HepG2 (cell line): ENCODE data around the gene GAL3ST3.

ENCODE experiments used
- CBX2 ChIP-seq, 2 experiments: fragments of 200-600 bp in 1 of 2; sonication (generic); formaldehyde crosslinking in 1 of 2; IDR thresholded peaks; 2 replicates each; pipeline versions ENCODE4 v1.7.0 to v1.8.1; 2018 to 2022; ENCODE audit warnings: low read depth in 2 of 2, low read length in 1 of 2, mild to moderate bottlenecking in 1 of 2, missing genetic modification reagents in 1 of 2
- EP300 ChIP-seq, 3 experiments: sonication (generic) in 1 of 3; formaldehyde crosslinking in 1 of 3; IDR thresholded peaks; 2 replicates each; pipeline versions ENCODE4 v1.5.1 to v1.6.1; 2011 to 2020; ENCODE audit warnings: low read depth in 2 of 3, low read length in 2 of 3, borderline replicate concordance in 1 of 3, improper control_type of control experiment in 1 of 3, mild to moderate bottlenecking in 1 of 3, missing genetic modification reagents in 1 of 3, moderate library complexity in 1 of 3
- EZH2 ChIP-seq: conservative IDR thresholded peaks from 2 replicates; pipeline ENCODE4 v1.6.1; 2012; ENCODE audit warnings: mild to moderate bottlenecking, low read depth, low read length, moderate library complexity
- FOXC1 ChIP-seq: sonication (generic); formaldehyde crosslinking; IDR thresholded peaks from 2 replicates; pipeline ENCODE4 v1.8.0; 2022; ENCODE audit warnings: mild to moderate bottlenecking, missing genetic modification reagents, borderline replicate concordance
- POLR2AphosphoS5 ChIP-seq: IDR thresholded peaks from 2 replicates; pipeline ENCODE4 v1.6.1; 2012; ENCODE audit warnings: low read depth, low read length
- TAF15 ChIP-seq: fragments of 200-400 bp; formaldehyde crosslinking; IDR thresholded peaks from one replicate; pipeline ENCODE4 v1.6.1; 2018; ENCODE audit warnings: mild to moderate bottlenecking, low read depth, low read length; ENCODE audit not compliant: poor library complexity, severe bottlenecking
- ZHX1 ChIP-seq: sonication (generic); formaldehyde crosslinking; IDR thresholded peaks from 2 replicates; pipeline ENCODE4 v1.8.1; 2022; ENCODE audit warnings: low read depth, mild to moderate bottlenecking, missing genetic modification reagents
- TF ChIP-seq, protein P1 (sequence below): sonication (generic); formaldehyde crosslinking; IDR thresholded peaks from 2 replicates; pipeline ENCODE4 v1.5.0; 2020; ENCODE audit warnings: mild to moderate bottlenecking, missing genetic modification reagents, moderate library complexity
- TF ChIP-seq, protein P2 (sequence below): sonication (generic); formaldehyde crosslinking; IDR thresholded peaks from 2 replicates; pipeline ENCODE4 v1.8.0; 2023; ENCODE audit warnings: mild to moderate bottlenecking, missing genetic modification reagents

- TF ChIP-seq FOXC1 (CRISPR knock-in tag) = no peak
- TF ChIP-seq, protein P1, sequence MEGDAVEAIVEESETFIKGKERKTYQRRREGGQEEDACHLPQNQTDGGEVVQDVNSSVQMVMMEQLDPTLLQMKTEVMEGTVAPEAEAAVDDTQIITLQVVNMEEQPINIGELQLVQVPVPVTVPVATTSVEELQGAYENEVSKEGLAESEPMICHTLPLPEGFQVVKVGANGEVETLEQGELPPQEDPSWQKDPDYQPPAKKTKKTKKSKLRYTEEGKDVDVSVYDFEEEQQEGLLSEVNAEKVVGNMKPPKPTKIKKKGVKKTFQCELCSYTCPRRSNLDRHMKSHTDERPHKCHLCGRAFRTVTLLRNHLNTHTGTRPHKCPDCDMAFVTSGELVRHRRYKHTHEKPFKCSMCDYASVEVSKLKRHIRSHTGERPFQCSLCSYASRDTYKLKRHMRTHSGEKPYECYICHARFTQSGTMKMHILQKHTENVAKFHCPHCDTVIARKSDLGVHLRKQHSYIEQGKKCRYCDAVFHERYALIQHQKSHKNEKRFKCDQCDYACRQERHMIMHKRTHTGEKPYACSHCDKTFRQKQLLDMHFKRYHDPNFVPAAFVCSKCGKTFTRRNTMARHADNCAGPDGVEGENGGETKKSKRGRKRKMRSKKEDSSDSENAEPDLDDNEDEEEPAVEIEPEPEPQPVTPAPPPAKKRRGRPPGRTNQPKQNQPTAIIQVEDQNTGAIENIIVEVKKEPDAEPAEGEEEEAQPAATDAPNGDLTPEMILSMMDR (CRISPR knock-in tag) = no peak
- no peak for TF ChIP-seq EP300 (IDR thresholded peaks at IDR 0.05; ENCODE audit: low read depth in 2 of 2, low read length in 2 of 2)
- TF ChIP-seq EP300 (CRISPR knock-in tag; IDR thresholded peaks at IDR 0.05; ENCODE audit: borderline replicate concordance) = no peak
- TF ChIP-seq EZH2 = no peak
- TF ChIP-seq, protein P2, sequence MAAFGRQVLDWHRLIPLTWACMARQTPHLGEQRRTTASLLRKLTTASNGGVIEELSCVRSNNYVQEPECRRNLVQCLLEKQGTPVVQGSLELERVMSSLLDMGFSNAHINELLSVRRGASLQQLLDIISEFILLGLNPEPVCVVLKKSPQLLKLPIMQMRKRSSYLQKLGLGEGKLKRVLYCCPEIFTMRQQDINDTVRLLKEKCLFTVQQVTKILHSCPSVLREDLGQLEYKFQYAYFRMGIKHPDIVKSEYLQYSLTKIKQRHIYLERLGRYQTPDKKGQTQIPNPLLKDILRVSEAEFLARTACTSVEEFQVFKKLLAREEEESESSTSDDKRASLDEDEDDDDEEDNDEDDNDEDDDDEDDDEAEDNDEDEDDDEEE (CRISPR knock-in tag) = no peak
- TF ChIP-seq CBX2 (IDR thresholded peaks at IDR 0.05; ENCODE audit: low read depth, low read length) = no peak
- no peak for TF ChIP-seq CBX2 (CRISPR knock-in tag; IDR thresholded peaks at IDR 0.05; ENCODE audit: low read depth)
- no peak for TF ChIP-seq TAF15
- no peak for TF ChIP-seq ZHX1 (CRISPR knock-in tag)
- no peak for TF ChIP-seq POLR2AphosphoS5
These were observed 7.5 kb upstream of the GAL3ST3 start for GRCh38 chr11:66056501-66056900.
